HG02678 (cell line): ENCODE measurements around the gene FARP1.
"Not testable (repeated sequence)": the region's sequence is repeated elsewhere in the genome, so short reads cannot be mapped to it uniquely, and the experiment has no call there.

Experiments
- ATAC-seq: cut with Tn5 transposase; IDR thresholded peaks from one replicate; pipeline ENCODE4 v1.9.1; 2021; ENCODE audit warnings: mild to moderate bottlenecking, moderate library complexity; ENCODE audit not compliant: unreplicated experiment

The FARP1 gene

DNA sequence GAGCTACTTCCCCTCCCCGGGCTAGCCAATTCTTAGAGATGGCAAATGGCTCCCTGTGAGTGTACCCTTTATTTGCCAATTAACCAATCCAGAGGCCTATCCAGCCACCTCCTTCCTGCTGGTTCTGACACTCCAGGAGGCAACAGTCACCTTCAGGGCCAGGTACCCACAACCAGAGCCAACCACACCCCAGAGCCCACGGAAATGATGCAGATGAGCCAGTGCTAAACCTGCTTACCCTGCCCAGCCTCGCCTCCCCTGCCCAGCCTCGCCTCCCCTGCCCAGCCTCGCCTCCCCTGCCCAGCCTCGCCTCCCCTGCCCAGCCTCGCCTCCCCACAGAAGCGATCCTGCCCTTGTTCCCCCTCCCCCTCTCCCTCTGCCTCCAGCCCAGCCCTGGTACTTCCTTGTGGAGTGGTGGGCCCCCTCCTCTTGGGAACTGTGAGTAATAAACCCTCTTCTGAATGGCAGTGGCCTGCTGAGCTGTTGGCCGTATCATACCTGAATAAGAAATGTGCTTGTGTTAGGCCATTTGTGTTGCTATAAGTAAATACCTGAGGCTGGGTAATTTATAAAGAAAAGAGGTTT lies 207.9 kb downstream of the FARP1 start:
- no peak for ATAC-seq

DNA sequence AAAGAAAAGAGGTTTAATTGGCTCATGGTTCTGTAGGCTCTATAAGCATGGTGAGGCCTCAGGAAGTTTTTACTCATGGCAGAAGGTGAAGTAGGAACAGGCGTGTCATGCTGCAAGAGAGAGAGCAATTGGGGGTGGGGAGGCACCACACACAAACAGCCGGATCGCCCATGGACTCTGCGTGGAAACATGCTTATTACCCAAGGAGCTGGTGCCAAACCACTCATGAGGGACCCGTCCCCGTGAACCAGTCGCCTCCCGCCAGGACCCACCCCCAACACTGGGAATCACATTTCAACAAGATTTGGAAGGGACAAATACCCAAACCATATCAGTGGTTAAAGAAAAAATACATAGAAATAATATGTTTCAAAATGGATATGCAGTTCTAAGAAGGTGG lies 208.7 kb downstream of the FARP1 start:
- ATAC-seq: no peak

DNA sequence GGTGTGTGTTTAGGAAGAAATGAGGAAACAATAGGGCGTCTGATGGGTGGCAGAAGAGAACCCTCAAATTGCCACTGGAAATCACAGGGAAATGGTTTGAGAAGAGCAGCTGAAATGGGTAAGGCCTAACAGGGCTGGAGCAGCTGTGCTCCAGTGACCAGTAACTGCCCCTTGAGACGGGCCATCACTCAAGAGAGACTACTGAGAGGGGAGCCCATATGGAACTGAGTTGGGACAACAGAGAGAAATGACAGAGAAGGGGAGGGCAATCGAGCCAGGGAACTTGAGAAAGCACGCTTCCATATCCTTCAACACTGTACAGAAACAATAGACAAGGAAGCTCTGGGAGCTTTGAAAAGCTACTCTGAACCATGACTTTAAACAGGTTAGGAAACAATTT lies 209.3 kb downstream of the FARP1 start:
- ATAC-seq: no peak

DNA sequence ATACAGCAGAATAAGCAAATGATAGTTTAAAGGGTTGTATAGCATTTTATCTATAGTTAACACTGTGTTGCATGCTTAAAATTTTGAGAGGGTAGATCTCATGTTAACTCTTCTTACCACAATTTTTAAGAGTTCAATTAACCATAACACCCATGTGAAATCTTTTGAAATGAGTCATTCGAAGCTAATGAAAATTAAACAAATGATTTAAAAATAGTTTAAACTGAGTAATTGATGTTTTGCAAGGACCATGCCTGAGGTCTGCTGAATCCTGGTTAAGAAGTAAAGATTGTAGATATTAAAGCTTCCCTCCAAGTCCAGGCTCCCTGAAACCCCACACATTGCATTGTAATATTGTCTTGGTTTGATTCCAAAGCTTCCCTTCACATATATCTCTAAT lies 210.9 kb downstream of the FARP1 start:
- ATAC-seq: no peak

DNA sequence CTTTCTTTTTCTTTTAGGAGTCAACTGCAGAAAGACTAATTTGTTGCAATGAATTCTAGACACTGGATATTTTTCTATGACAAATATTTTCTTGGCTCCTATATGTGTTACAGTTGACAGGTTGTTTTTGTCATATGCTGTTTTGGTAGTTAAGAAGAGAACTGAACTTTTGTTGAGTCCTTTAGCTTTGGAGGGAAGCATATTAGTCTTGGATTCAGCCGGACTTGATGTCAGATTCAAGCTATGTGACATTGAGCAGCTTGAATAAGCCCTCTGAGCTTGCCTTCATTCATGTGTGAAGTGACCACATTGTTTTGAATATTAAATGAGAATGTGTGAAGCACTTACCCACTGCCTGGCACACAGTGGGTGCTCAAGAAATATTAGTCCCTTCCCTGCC lies 216.0 kb downstream of the FARP1 start:
- ATAC-seq: no peak

DNA sequence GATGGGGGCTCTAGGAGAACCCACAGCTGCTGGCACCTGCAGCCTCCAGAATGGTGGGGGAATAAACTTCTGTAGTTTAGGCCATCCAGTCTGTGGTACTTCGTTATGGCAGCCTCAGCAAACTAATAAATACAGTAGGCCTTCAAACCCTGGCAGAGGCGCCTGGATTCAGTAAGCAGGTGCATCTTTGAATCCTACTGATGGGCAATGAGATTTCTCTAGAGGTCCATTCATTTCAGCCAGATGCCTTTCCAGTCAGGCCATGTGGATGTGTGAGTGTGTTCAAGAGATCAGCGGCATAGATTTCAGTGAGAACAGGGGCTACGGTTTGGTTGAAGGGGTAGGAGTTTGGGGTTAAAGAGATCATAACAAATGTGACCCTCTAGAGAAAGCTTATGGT lies 217.7 kb downstream of the FARP1 start:
- ATAC-seq: no peak

DNA sequence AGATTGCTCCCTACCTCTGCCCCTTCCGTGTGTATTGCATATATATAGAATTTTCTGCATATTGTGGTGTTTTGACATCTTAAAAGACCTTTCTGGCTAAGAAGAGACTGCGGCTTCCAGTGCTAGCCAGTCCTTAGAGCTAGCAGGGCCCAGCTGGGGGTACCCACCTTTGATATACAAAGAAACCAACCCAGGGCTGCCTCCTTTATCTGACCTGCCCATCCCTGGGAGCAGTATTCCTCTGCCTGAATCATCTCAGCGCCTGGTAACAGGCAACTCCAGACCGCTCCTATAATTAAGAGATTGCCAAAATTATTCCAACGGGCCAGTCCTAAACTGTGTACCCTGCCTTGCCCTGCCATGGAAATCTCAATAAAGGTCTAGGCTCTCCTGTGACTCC lies 220.4 kb downstream of the FARP1 start:
- no peak for ATAC-seq

DNA sequence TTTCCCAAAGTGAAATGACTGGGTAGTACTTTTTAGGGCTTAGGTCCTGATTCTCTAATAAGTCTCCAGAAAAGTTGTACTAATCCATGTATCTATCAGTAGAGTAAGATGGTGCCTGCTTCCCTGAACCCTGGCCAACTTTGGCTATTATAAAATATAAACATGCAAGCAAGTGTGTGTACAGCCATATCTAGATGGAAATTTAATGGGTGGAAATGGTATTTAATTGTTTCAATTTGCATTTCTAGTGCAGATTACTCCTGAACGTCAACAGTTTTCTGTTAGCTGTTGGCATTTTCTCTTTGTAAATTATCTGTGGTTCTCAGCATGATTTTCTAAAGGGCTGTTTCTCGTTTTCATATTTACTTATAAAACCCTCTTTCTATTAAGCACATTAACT lies 221.3 kb downstream of the FARP1 start:
- ATAC-seq: no peak

DNA sequence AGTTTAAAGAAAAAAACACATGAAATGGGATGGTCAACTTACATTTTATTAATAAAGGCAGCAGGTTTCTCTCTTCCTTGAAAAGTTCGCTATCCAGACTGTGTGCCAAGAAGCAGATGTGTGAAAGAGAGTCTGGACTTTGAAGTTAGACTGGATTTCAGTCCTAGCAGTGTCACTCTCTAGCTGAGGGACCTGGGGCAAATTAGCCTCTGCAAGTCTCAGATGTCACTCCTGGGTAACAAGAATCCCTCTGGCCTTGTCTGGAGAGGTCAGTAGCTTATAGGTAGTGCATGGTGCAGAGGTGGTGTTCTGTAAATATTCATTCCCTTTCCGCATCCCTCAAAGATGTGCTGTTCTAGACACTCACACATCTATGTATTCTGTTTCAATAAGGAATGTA lies 221.8 kb downstream of the FARP1 start:
- ATAC-seq: no peak

DNA sequence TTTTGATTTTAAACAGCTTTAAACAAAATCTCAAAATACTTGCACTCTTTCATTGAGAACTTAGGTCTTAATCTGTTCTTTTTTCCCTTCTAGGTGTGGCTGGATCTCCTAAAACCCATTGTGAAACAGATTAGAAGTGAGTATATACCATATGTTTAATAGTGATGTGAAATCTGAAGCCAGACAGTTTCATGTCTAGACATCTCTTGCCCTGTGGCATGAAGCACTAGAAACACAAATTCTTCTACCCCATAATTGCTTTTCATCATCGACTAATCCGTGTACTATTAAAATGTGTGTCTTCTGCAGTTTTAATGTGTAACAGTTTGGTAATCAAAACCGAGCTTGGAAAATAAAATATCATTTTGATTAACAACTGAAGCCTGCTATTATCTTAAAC lies 222.4 kb downstream of the FARP1 start:
- ATAC-seq: no peak

DNA sequence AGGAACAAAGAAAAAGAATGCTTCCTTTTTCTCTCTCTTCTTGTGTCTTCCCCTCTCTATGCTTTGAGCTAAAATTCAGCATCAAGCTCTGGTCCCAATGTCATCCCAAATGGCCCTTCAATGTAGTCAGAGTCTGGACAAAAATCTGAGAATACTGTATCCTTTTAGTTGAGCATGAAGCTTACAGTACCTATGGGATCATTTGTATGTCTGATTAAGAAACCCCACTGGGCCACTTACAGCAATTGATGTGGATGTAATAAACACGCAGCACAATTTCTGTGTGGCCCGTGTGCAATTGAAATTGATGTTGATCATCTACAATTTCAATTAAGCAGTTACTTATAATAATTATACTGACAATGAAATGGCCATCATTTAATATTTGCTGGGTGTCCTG lies 223.1 kb downstream of the FARP1 start:
- ATAC-seq: no peak

DNA sequence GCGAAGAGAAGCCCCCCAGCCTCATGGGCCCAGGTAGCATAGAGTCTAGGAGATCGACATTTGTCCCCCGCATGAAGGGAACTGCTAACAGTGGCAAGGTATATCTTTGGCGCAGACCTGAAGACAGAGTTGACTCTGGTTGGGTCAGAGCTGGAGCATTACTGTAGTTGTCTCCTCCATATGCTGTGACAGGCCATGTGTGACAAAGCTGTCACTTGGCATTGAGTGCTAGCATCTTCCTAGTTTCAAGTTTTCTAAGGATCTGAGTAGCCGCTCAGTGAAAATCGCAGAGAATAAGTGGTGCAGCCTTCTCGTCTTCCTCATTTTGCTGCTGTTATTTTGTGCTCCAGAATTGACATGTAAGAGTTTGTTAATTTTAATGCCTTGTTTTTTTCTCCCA lies 223.5 kb downstream of the FARP1 start:
- no peak for ATAC-seq

DNA sequence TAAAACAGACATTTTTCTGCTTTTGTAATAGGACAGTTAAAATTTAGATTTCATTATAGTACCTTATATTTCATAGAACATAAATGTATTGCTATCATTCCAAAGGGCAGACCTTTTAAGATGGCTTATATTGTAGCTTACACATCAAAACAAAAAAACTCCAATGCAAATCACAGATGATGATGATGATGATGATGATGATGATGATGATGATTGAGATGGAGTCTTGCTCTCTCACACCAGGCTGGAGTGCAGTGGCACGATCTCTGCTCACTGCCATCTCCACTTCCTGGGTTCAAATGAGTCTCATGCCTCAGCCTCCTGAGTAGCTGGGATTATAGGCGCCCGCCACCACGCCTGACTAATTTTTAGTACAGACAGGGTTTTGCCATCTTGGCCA lies 224.1 kb downstream of the FARP1 start:
- ATAC-seq: no peak

DNA sequence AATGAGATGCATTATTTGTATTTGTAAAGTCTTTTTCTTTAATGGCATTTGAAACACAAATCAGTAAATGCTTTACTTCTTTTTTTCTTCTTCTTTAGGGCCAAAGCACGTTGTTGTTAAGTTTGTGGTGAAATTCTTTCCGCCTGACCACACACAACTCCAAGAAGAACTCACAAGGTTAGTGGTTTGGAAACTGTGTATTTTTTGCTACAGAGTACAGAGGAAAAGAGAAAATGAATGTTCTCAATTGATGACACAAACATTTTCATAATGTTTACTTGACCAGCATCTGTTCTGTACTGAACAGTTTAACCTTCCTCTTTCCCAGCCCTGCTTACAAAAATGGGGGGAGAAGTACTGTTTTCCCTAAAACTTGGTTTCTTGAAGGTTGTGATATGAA lies 225.1 kb downstream of the FARP1 start:
- no peak for ATAC-seq

DNA sequence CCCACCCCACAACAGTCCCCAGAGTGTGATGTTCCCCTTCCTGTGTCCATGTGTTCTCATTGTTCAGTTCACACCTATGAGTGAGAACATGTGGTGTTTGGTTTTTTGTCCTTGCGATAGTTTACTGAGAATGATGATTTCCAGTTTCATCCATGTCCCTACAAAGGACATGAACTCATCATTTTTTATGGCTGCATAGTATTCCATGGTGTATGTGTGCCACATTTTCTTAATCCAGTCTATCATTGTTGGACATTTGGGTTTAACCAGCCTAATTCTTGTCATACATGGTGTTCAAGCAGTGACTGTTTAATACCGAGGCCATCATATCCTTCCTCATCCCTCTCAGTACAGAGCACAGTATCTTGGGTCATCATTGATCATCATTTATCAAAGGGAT lies 226.6 kb downstream of the FARP1 start:
- not testable (repeated sequence) for ATAC-seq

DNA sequence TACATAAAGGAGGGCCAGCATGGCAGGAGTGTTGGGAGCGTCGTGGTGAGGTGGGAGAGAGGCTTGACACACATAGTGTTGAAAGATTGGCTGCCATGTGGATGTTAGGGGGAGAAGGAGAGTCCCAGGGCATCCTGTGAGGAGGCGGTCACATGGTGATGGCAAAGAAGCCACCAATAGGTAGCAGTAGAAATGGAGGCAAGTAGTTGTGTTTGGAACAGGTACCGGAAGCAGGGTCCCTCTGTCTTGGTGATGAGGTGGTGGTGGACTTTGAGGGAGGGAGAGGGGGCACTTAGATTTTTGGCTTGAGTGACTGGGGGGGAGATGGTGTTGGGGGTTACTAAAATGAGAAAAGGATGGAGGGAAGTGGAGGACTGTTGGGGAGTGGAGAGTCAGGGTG lies 227.4 kb downstream of the FARP1 start:
- no peak for ATAC-seq

DNA sequence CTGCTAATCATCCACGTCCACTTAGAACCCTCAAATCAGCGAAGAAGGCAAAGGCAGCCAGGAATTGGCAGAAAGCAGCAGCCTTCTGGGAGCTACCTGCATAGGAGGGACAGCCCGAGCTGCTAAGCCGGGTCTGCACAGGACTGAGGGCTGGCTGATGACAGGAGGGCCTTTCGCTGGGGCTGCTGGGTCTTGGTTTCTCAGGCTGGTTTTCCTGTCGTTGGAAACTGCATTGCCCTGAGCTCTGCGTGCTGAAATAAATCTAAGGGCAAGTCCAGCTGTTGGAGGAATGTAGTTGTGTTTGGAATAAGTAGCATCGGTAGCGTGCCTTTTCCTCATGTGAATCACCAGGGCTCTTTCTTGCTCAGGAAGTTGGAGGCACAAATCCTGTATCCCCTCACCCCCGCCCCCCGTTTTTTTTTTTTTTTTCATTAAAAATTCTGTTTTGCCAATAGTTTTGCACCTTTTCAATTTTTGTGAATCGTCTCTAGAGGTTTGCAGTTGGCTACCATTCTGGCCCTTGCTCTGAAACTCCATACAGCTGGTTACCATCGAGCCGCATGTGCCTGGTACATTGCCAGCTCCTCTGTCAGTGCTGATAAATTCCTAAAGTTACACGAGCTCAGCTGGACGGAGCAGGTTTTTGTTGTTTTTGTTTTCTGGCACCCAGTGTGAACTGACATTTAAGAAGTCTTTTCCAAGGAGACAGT lies 228.1 kb downstream of the FARP1 start:
- ATAC-seq: no peak

DNA sequence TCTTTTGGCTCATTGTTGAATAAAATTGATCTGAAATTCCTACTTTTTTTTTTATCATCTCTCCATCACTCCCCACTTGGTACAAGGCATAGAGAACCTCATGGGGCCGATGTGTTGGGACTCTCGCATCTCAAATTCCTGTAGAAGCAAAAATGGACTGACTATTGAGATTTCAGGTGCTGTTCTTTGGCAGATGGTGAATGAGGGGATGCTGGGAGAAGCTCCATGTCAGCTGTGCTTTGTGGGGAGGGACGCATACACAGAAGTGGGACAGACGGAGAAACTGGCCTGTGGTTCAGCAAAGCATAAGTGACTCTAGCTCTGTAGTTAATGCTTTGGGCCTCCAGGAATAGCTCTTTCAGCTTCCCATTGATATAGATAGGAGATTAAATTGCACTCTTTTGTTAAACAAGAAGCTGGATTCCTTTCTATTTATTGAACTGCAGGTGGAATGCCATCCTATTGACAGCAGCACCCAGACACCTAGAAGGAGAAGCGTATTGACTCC lies 228.7 kb downstream of the FARP1 start:
- ATAC-seq: no peak

DNA sequence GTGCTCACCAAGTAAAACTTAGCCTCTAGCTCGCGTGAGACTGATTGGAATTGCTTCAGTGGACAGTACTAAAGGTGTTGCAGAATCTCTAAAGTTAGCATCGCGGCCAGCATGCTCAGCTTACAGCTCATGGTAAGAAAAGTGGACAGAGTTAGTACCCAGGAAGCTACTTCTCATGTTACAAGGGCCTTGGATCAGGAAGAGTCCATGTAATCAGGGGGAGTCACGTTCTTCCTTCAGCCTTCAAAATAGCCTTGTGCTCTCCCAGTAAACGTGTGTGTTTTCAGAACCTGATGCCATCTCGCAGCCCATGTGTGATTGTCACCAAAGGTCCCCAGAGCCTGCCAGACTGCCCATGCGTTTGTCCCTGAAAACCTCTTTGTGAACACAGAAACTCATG lies 230.0 kb downstream of the FARP1 start:
- ATAC-seq: no peak

DNA sequence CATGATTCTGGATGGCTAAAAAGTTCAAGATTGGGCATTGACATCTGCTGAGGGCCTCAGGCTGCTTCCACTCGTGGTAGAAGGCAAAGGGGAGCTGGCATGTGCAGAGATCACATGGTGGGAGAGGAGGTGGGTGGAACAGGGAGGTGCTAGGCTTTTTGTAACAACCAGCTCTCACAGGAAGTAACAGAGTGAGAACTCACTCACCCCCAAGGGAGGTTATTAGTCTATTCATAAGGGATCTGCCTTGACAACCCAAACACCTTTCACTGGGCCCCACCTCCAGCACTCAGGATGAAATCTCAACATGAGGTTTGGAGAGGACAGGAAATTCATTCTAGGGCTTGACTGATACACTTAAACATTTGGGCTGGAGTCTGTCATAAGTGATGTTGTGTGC lies 231.9 kb downstream of the FARP1 start:
- ATAC-seq: no peak

DNA sequence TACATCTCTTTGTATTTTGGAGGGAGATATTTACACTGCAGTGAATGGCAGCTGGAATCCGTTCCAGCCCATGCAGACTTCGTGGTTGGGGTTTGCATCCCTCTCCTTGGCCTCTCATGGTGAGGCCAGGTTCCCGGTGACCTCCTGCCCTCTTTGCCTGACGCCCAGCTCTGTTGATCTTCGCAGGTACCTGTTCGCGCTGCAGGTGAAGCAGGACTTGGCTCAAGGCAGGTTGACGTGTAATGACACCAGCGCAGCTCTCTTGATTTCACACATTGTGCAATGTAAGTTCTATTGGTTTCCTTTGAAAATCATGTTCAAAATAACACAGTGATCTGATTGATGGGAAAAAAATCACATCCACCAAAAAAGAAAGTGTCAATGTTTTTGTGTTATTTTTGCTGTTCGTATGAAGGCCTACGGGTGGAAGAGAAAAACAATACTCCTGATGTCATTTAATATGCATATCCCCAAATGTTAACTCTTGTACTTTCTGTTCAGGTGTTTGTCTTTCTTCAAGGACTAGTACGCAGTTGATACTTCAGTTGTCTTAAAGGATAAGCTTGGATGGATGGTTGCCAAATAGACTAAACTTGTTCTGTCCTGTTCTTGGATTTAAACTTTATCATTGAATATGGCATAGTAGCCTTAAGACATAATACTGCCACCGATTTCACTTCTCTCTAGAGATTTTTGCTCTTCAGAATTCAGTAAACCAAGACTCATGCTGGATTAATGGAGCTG lies 234.9 kb downstream of the FARP1 start:
- no peak for ATAC-seq

DNA sequence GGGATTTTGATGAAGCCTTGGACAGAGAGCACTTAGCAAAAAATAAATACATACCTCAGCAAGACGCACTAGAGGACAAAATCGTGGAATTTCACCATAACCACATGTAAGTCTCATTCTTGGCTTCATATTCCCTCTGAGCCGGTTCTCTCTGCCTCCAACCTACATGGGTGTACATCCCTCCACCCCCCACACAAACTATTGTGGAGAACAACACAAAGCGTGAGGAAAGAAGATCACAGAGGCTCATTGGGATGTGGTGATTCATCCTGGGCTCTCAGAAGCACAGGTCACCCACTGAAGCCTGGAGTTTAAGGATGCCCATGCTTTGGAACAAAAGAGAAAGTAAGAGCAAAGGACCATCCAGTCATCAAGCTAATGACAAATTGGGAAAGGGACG lies 241.8 kb downstream of the FARP1 start:
- no peak for ATAC-seq
